ENCODE measurements around the gene GRIK4.

DNA sequence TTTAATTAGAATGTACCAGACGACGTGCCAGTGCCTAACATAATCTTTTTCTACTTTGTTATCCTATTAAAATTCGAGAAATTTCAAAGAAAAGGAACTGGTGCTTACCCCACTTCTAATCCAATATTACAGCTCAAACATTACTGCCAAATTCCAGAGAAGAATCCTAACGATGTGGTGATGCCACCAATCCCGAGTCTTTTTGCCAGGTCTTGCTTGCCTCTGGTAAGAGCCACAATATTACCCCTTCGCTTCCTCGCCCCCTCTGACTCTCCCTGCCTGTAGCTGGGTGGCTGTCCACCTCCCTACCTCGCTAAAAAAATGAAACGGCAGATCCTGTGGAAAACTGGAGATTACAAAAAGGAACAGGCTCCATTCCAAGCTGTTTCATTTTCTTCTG, 462.9 kb downstream of the GRIK4 start:
- TF ChIP-seq, protein P1, sequence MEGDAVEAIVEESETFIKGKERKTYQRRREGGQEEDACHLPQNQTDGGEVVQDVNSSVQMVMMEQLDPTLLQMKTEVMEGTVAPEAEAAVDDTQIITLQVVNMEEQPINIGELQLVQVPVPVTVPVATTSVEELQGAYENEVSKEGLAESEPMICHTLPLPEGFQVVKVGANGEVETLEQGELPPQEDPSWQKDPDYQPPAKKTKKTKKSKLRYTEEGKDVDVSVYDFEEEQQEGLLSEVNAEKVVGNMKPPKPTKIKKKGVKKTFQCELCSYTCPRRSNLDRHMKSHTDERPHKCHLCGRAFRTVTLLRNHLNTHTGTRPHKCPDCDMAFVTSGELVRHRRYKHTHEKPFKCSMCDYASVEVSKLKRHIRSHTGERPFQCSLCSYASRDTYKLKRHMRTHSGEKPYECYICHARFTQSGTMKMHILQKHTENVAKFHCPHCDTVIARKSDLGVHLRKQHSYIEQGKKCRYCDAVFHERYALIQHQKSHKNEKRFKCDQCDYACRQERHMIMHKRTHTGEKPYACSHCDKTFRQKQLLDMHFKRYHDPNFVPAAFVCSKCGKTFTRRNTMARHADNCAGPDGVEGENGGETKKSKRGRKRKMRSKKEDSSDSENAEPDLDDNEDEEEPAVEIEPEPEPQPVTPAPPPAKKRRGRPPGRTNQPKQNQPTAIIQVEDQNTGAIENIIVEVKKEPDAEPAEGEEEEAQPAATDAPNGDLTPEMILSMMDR (conservative IDR thresholded peaks at IDR 0.05 in 1 of 2, IDR thresholded peaks at IDR 0.05 in 1 of 2; ENCODE audit: extremely low read depth in 1 of 2, insufficient read depth in 1 of 2, low read depth in 1 of 2, low read length in 2 of 2) = no peak
- TF ChIP-seq EZH2 (IDR thresholded peaks at IDR 0.05; ENCODE audit: borderline replicate concordance, low read length) = no peak

Data from mammary epithelial cell (primary cell).